Measurements from ENCODE around the gene TBCEL.

The TBCEL gene

GRCh38 chr11:121023848-121024751 is at the start of gene TBCEL:
TSS of gene TBCEL (plus strand) at chr11:121024102. CDS start at chr11:121045691, 21,589 bp downstream.
- Histone ChIP-seq H3K27me3 (ENCODE audit: control insufficient read depth in 2 of 2, insufficient read depth in 2 of 2, low read length in 2 of 2) (no peaks in the 10 kb centered on the region), H3K9me3 (ENCODE audit: control insufficient read depth in 2 of 2, low read length in 2 of 2) (no peaks in the 10 kb centered on the region), H3K36me3 (ENCODE audit: control insufficient read depth in 2 of 2, insufficient read depth in 2 of 2, low read length in 2 of 2) (no peaks in the 10 kb centered on the region), H3K4me3 (ENCODE audit: low read length in 2 of 2) (peak within 1 kb of the TSS; percentile 76 to 85), H3K9ac (ENCODE audit: low read depth in 1 of 2, low read length in 2 of 2) (peak within 1 kb of the TSS; percentile 60 to 63), H3K27ac (ENCODE audit: low read depth in 2 of 2, low read length in 2 of 2) (no peak within 1 kb of the TSS), H3K4me1 (ENCODE audit: control insufficient read depth in 2 of 2, insufficient read depth in 2 of 2, low read length in 2 of 2) (peaks cover 8 to 12% of the 10 kb centered on the region in 2 donors)

GRCh38 chr11:120974466-120974865 is 49.4 kb upstream of the TBCEL start:
- H3K27me3 ChIP-seq (ENCODE audit: control insufficient read depth in 2 of 2, insufficient read depth in 2 of 2, low read length in 2 of 2), result peaks cover 0 to 6% of the 10 kb centered on the region in 2 donors
- no peaks in the 10 kb centered on the region for H3K36me3 ChIP-seq (ENCODE audit: control insufficient read depth in 2 of 2, insufficient read depth in 2 of 2, low read length in 2 of 2)
- H3K27ac ChIP-seq (ENCODE audit: low read depth in 2 of 2, low read length in 2 of 2), result no peak overlapping the region
- no peak overlapping the region for H3K4me3 ChIP-seq (ENCODE audit: low read length in 2 of 2)
- H3K4me1 ChIP-seq (ENCODE audit: control insufficient read depth in 2 of 2, insufficient read depth in 2 of 2, low read length in 2 of 2), result no peaks in the 10 kb centered on the region
- H3K9ac ChIP-seq (ENCODE audit: low read depth in 1 of 2, low read length in 2 of 2), result no peak overlapping the region
- no peaks in the 10 kb centered on the region for H3K9me3 ChIP-seq (ENCODE audit: control insufficient read depth in 2 of 2, low read length in 2 of 2)

GRCh38 chr11:120974965-120975364 is 48.9 kb upstream of the TBCEL start:
- Histone ChIP-seq H3K36me3 (ENCODE audit: control insufficient read depth in 2 of 2, insufficient read depth in 2 of 2, low read length in 2 of 2) (no peaks in the 10 kb centered on the region), H3K4me3 (ENCODE audit: low read length in 2 of 2) (no peak overlapping the region), H3K27ac (ENCODE audit: low read depth in 2 of 2, low read length in 2 of 2) (no peak overlapping the region)

GRCh38 chr11:120977266-120978137 is 46.4 kb upstream of the TBCEL start:
- Histone ChIP-seq H3K4me1 (ENCODE audit: control insufficient read depth in 2 of 2, insufficient read depth in 2 of 2, low read length in 2 of 2) (no peaks in the 10 kb centered on the region), H3K27ac (ENCODE audit: low read depth in 2 of 2, low read length in 2 of 2) (no peak overlapping the region), H3K27me3 (ENCODE audit: control insufficient read depth in 2 of 2, insufficient read depth in 2 of 2, low read length in 2 of 2) (peaks cover 0 to 6% of the 10 kb centered on the region in 2 donors), H3K4me3 (ENCODE audit: low read length in 2 of 2) (no peak overlapping the region), H3K9ac (ENCODE audit: low read depth in 1 of 2, low read length in 2 of 2) (no peak overlapping the region), H3K36me3 (ENCODE audit: control insufficient read depth in 2 of 2, insufficient read depth in 2 of 2, low read length in 2 of 2) (no peaks in the 10 kb centered on the region), H3K9me3 (ENCODE audit: control insufficient read depth in 2 of 2, low read length in 2 of 2) (no peaks in the 10 kb centered on the region)

More at GRCh38 chr11:120974965-120975364, 48.9 kb upstream of the TBCEL start:
- Histone ChIP-seq H3K27me3 (ENCODE audit: control insufficient read depth in 2 of 2, insufficient read depth in 2 of 2, low read length in 2 of 2) (peaks cover 0 to 6% of the 10 kb centered on the region in 2 donors), H3K9ac (ENCODE audit: low read depth in 1 of 2, low read length in 2 of 2) (no peak overlapping the region), H3K4me1 (ENCODE audit: control insufficient read depth in 2 of 2, insufficient read depth in 2 of 2, low read length in 2 of 2) (no peaks in the 10 kb centered on the region), H3K9me3 (ENCODE audit: control insufficient read depth in 2 of 2, low read length in 2 of 2) (no peaks in the 10 kb centered on the region)

- Histone ChIP-seq H3K4me3 (ENCODE audit: low read length in 2 of 2) (no peak overlapping the region), H3K4me1 (ENCODE audit: control insufficient read depth in 2 of 2, insufficient read depth in 2 of 2, low read length in 2 of 2) (no peaks in the 10 kb centered on the region), H3K9ac (ENCODE audit: low read depth in 1 of 2, low read length in 2 of 2) (no peak overlapping the region), H3K27ac (ENCODE audit: low read depth in 2 of 2, low read length in 2 of 2) (no peak overlapping the region), H3K9me3 (ENCODE audit: control insufficient read depth in 2 of 2, low read length in 2 of 2) (no peaks in the 10 kb centered on the region), H3K27me3 (ENCODE audit: control insufficient read depth in 2 of 2, insufficient read depth in 2 of 2, low read length in 2 of 2) (peaks cover 0 to 8% of the 10 kb centered on the region in 2 donors), H3K36me3 (ENCODE audit: control insufficient read depth in 2 of 2, insufficient read depth in 2 of 2, low read length in 2 of 2) (no peaks in the 10 kb centered on the region)
Measured at GRCh38 chr11:120978701-120979100, 45.2 kb upstream of the TBCEL start.

- Histone ChIP-seq H3K9me3 (ENCODE audit: control insufficient read depth in 2 of 2, low read length in 2 of 2) (no peaks in the 10 kb centered on the region), H3K9ac (ENCODE audit: low read depth in 1 of 2, low read length in 2 of 2) (peak overlapping the region in 1 of 2 donors; percentile 23), H3K36me3 (ENCODE audit: control insufficient read depth in 2 of 2, insufficient read depth in 2 of 2, low read length in 2 of 2) (no peaks in the 10 kb centered on the region), H3K27me3 (ENCODE audit: control insufficient read depth in 2 of 2, insufficient read depth in 2 of 2, low read length in 2 of 2) (peaks cover 0 to 2% of the 10 kb centered on the region in 2 donors), H3K27ac (ENCODE audit: low read depth in 2 of 2, low read length in 2 of 2) (no peak overlapping the region), H3K4me1 (ENCODE audit: control insufficient read depth in 2 of 2, insufficient read depth in 2 of 2, low read length in 2 of 2) (peaks cover 4 to 6% of the 10 kb centered on the region in 2 donors), H3K4me3 (ENCODE audit: low read length in 2 of 2) (peak overlapping the region; percentile 48 to 51)
Measured at GRCh38 chr11:120985718-120986569, 38.0 kb upstream of the TBCEL start.

GRCh38 chr11:120988603-120989002 is 35.3 kb upstream of the TBCEL start:
- Histone ChIP-seq H3K27ac (ENCODE audit: low read depth in 2 of 2, low read length in 2 of 2) (no peak overlapping the region), H3K36me3 (ENCODE audit: control insufficient read depth in 2 of 2, insufficient read depth in 2 of 2, low read length in 2 of 2) (no peaks in the 10 kb centered on the region), H3K4me3 (ENCODE audit: low read length in 2 of 2) (no peak overlapping the region), H3K9me3 (ENCODE audit: control insufficient read depth in 2 of 2, low read length in 2 of 2) (no peaks in the 10 kb centered on the region), H3K9ac (ENCODE audit: low read depth in 1 of 2, low read length in 2 of 2) (no peak overlapping the region), H3K4me1 (ENCODE audit: control insufficient read depth in 2 of 2, insufficient read depth in 2 of 2, low read length in 2 of 2) (peaks cover 4 to 6% of the 10 kb centered on the region in 2 donors), H3K27me3 (ENCODE audit: control insufficient read depth in 2 of 2, insufficient read depth in 2 of 2, low read length in 2 of 2) (peaks cover 0 to 3% of the 10 kb centered on the region in 2 donors)

GRCh38 chr11:120991830-120992686 is 31.8 kb upstream of the TBCEL start:
- Histone ChIP-seq H3K9me3 (ENCODE audit: control insufficient read depth in 2 of 2, low read length in 2 of 2) (no peaks in the 10 kb centered on the region), H3K4me1 (ENCODE audit: control insufficient read depth in 2 of 2, insufficient read depth in 2 of 2, low read length in 2 of 2) (no peaks in the 10 kb centered on the region), H3K4me3 (ENCODE audit: low read length in 2 of 2) (no peak overlapping the region), H3K36me3 (ENCODE audit: control insufficient read depth in 2 of 2, insufficient read depth in 2 of 2, low read length in 2 of 2) (no peaks in the 10 kb centered on the region), H3K27me3 (ENCODE audit: control insufficient read depth in 2 of 2, insufficient read depth in 2 of 2, low read length in 2 of 2) (peaks cover 0 to 3% of the 10 kb centered on the region in 2 donors), H3K9ac (ENCODE audit: low read depth in 1 of 2, low read length in 2 of 2) (no peak overlapping the region), H3K27ac (ENCODE audit: low read depth in 2 of 2, low read length in 2 of 2) (no peak overlapping the region)

Data from mucosa of rectum (tissue), 2 donors.